HG03432 (cell line): ENCODE measurements around the gene OR6C4.
"Not testable (repeated sequence)": the region's sequence is repeated elsewhere in the genome, so short reads cannot be mapped to it uniquely, and the experiment has no call there.

Experiments
- ATAC-seq: cut with Tn5 transposase; IDR thresholded peaks from one replicate; pipeline ENCODE4 v1.9.1; 2021; ENCODE audit warnings: mild to moderate bottlenecking, moderate library complexity; ENCODE audit not compliant: unreplicated experiment

Gene OR6C4

DNA sequence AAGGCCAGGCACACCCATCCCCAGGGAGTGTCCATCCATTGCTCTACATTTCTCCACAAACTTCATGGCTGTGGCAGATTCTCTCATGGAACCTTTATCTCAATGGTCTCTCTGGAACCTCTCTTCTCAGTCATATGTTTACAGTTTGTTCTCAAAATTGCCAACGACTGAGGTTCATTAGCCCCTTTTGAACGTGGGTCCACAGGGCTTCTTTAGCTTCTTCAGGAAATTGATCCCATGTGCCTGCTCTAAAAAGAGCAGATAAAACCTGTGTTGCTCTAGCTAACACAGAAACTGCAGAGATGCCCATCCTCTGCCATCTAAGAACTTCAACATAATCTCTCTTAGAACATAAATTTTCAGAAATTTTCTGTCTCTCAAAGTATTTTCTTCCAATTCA, at the start of gene OR6C4:
TSS of gene OR6C4 (plus strand) at position 301 of the 400 bp plus-strand sequence. CDS start 1,625 bp downstream, outside the sequence.
- ATAC-seq, result no peak

DNA sequence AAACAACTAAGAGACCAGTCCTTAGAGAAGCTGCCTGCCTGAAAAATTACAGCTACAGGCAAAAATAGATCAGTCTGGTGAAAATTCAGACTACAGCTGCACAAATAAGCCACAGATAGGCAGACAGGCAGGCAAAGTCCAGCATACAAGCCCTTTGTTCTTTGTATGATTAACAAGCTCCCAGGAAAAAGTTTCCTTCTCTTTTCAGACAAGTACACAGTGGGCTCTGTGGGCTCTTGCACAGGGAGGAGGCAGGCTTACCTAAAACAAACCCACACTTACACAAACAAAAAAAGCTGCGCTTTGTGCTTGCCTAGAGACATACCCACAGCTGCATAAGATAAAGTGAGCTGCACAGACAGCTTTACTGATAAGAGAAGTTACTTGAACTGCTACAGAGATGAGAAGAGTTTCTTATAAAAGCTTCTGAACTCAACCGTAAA, 49.6 kb upstream of the OR6C4 start:
- ATAC-seq, result no peak

DNA sequence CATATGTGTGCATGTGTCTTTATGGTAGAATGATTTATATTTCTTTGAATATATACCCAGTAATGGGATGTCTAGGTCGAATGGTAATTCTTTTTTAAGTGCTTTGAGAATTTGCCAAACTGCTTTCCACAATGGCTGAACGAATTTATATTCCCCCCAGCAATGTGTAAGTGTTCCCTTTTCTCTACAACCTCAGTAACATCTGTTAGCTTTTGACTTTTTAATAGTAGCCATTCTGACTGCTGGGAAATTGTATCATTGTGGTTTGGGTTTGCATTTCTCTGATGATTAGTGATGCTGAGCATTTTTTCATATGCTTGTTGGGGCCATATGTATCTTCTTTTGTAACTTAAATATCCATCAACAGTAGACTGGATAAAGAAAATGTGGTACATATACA, 47.8 kb upstream of the OR6C4 start:
- ATAC-seq, result no peak

DNA sequence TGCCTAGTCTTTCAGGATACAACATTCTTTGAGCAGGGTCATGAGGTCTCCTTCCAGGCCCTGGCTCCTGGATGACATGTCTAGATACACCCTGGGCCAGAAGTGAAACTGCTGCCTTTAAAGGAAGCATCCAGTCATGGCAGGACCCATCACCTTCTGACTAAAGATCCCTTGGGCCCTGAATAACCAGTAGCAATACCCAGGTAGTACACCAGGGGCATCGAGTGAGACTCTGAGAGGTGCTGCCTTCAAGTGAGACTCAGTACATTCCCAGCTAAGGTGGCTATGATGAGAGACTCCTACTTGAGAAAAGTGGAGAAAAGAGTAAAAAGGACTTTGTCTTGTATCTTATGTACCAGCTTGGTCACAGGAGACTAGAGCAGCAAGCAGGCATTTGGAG, 33.7 kb upstream of the OR6C4 start:
- ATAC-seq, result no peak

DNA sequence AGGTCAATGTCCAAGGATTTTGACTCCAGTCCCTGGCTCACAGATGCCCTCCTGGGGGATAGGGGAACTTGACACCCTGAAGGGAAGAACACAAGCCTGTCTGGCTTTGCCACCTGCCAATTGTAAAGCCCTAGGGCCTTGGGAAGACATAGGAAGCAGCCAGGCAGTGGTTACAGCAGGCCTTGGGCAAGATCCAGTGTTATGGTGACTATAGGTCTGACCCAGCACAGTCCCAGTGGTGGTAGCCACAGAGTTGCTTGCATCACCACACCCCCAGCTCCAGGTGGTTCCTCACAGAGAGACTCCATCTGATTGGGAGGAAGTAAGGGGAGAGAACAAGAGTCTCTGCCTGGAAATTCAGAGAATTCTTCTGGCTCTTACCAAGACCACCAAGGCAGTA, 33.0 kb upstream of the OR6C4 start:
- ATAC-seq, result no peak

DNA sequence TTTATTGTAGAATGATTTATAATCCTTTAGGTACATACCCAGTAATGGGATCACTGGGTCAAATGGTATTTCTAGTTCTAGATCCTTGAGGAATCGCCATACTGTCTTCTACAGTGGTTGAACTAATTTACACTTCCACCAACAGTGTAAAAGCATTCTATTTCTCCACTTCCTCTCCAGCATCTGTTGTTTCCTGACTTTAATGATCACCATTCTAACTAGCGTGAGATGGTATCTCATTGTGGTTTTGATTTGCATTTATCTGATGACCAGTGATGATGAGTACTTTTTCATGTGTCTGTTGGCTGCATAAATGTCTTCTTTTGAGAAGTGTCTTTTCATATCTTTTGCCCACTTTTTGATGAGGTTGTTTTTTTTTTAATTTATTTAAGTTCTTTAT, 1.2 kb upstream of the OR6C4 start:
- ATAC-seq, result not testable (repeated sequence)

DNA sequence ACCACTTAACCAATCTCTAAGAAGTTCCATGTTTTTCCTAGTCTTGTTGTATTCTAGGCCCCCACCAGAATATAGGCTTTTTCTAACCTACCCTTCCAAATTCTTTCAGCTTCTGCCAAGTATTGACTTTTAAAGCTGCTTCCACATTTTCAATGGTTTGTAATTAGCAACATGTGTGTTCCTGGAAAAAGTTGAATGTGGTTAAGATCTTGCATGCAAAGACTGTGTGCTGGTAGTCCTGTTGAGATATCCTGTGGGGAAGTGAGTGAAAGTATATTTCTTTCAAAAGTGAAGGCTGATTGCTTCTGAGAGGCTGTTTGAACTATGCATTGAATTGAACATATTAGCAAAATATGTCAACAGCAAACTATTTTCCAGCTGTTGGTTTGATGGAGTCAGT, 646 bp upstream of the OR6C4 start:
- ATAC-seq, result no peak

DNA sequence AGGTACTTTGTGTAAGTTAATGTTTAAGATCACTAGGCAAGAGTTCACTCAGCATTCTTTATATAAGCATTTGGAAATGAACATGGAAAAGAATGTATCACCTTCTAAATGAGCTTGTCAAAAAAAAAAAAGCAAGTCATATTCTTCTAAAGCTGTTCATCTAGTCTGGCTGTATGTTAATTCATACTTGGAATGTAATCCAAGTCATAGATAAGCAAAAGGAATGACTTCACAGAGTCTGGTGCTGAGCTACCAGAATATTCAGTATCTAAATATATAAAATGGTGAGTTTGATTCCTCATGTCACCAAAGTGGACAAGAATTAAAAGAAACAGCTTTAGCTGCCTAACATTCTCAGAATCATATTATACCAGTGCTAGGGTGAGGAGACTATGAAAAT, 4.9 kb downstream of the OR6C4 start:
- no peak for ATAC-seq

DNA sequence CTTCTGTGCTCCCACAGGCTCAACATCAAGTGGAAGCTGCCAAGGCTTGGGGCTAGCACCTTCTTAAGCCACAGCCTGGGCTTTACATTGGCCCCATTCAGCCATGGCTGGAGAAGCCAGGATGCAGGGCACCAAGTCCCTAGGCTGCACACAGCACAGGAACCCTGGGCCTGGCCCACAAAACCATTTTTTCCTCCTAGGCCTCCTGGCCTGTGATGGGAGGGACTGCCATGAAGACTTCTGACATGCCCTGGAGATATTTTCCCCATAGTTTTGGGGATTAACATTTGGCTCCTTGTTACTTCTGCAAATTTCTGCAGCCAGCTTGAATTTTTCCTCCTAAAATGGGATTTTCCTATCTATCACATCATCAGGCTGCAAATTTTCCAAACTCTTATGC, 20.7 kb downstream of the OR6C4 start:
- ATAC-seq, result not testable (repeated sequence)

DNA sequence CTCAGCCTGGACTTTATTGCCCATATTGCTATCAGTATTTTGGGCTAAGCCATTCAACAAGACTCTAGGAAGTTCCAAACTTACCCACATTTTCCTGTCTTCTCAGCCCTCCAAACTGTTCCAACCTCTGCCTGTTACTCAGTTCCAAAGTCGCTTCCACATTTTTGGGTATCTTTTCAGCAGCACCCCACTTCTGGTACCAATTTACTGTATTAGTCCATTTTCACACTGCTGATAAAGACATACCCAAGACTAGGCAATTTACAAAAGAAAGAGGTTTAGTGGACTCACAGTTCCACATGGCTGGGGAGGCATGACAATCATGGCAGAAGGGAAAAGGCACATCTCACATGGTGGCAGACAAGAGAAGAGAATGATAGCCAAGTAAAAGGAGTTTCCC, 21.3 kb downstream of the OR6C4 start:
- not testable (repeated sequence) for ATAC-seq

DNA sequence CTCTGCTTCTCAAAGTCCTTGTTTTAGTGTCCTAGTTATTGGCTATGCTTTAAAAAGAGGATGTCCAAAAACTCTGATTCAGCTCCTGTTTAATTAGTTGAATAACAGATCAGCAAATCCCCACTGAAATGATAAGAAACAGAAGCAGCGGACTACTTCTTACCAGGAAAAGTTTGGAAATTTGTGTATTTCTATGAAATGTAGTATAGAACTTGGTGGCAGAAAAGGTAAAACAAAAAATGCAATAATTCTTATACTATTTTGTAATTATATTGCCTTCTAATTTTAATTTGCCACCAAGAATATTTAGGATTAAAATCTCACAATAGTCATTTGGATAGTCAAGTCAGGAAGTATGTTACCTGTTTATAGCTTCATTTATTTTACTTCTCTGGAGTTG, 22.8 kb downstream of the OR6C4 start, which contains the start of gene OR2AP1:
TSS of gene OR2AP1 (plus strand) at position 301 of the 400 bp plus-strand sequence. CDS start 1,947 bp downstream, outside the sequence.
- ATAC-seq, result no peak

DNA sequence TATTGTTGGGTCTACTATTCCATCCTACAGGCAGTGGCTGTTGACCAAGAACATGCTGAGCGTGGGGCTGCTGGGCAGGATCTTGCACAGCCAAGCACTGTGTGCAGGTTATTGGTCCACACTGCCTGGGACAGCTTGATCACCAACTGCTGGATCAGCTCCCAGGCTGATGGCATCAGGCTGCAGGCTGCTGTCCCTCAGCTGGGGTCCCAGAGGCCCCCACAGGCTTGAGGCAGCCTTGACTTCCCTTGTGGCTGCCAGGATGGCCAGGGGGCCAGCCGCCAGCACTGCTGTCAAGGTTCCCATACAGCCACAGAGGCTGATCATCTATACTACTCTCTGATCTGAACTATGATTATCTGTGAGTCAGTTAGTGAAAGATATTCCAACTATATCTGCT, 32.7 kb downstream of the OR6C4 start:
- ATAC-seq, result no peak

DNA sequence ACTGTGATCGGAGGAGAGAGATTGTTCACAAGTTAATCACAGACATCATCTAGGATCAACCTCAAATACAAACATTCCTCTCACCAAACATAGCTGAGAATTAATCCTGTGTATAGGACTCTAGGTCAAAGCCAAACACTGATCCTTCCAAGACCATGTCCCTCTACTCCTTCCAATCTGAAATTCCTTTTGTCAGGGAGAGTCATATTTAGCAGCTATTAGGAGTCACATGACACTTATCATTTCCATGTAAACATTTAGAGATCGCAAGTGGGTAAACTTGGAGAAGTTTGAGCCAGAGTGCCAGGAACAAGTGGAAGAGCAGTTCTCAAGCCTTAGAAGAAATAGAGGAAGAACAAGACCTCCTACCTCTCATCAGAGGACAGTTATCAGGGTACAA, 36.4 kb downstream of the OR6C4 start:
- ATAC-seq, result no peak

DNA sequence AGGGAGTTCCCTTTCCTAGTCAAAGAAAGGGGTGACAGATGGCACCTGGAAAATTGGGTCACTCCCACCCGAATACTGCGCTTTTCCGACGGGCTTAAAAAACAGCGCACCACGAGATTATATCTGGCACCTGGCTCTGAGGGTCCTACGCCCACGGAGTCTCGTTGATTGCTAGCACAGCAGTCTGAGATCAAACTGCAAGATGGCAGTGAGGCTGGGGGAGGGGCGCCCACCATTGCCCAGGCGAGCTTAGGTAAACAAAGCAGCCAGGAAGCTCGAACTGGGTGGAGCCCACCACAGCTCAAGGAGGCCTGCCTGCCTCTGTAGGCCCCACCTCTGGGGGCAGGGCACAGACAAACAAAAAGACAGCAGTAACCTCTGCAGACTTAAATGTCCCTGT, 40.8 kb downstream of the OR6C4 start:
- not testable (repeated sequence) for ATAC-seq
